HG02642 (cell line): ENCODE data around the gene JCAD.
"Not testable (repeated sequence)": the region's sequence is repeated elsewhere in the genome, so short reads cannot be mapped to it uniquely, and the experiment has no call there.

Source experiments
- ATAC-seq: cut with Tn5 transposase; IDR thresholded peaks from one replicate; pipeline ENCODE4 v1.9.1; 2021; ENCODE audit warnings: mild to moderate bottlenecking; ENCODE audit not compliant: unreplicated experiment, poor library complexity

The JCAD gene

DNA sequence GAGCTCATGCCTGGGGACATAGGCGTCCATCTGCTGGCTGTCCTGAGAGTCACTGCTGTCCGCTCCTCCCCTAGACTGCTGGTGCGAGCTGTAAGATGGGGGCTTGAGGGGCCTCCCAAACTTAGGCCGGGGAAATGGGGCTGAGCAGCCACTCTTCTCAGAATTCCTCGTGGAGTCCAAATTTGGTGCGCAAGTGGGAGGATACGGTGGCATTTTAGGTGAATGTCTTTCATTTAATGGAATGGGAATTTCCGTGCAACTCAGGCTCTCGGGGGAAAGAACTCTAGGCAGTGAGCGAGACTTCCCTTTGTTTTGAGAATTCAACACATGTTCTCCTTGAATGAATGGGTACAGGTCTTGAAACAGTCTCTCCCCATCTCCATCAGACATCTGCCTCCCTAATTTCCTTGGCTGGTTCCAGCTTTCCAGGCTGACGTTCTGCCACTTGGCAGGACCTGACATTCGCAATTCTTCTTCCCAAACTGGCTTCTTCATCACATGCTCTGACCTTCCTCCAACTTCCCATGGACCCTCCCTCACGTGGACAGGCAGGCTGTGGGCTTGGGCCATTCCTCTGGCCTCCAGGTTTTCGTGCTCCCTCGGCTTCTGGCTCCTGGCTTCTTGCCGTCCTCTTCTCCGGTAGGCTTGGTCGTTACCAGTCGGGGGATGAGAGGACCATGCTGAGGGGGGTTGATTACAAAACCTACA, 30.1 kb downstream of the JCAD start:
- no peak for ATAC-seq

DNA sequence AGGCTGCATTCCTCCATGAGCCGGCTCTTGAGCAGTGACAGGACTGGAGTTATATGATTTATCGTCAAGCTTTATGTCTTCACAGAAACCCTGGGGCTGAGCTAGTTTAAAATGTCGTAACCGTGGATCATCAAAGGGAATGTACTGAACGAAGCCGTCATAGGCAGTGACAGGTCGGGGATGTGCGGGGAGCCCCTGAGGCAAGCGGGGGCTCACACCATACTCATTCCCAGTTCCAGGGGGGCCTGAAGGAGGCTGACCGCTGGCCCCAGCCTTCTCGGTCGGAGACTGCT, 30.7 kb downstream of the JCAD start:
- ATAC-seq = no peak

DNA sequence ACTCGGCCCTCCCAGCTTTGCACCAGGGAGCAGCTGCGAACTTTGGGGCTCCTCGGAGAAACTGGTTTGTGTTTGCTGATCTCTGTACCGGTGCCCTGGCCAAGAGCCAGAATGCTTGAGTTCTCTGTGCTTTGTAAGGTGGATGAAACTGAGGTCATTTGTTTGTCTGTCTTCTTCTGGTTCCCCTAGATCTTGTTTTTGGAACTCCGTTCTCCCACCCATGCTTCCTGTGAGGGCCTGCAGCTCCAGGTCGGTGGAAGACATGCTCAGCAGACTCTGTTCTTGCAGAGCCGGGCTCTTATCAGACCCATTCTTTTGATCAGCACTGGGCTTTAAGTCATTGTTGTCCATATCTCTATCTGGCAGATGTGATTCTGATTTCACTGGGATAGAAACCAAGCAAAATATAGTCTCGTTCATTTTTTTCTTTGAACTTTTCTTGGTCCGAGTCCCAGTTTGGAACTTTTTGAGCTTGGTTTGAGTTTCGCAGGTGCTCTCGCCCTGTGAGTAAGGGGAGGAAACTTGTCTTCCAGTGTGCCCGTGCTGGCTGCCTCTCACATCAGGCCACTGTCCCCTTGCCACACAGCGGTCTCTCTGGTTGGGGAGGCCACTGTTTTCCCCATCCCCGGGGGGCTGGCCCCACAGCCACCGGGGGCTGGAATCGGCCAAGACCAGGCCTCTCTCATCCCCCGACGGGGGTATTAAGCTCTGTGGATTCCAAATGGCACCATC, 31.2 kb downstream of the JCAD start:
- no peak for ATAC-seq

DNA sequence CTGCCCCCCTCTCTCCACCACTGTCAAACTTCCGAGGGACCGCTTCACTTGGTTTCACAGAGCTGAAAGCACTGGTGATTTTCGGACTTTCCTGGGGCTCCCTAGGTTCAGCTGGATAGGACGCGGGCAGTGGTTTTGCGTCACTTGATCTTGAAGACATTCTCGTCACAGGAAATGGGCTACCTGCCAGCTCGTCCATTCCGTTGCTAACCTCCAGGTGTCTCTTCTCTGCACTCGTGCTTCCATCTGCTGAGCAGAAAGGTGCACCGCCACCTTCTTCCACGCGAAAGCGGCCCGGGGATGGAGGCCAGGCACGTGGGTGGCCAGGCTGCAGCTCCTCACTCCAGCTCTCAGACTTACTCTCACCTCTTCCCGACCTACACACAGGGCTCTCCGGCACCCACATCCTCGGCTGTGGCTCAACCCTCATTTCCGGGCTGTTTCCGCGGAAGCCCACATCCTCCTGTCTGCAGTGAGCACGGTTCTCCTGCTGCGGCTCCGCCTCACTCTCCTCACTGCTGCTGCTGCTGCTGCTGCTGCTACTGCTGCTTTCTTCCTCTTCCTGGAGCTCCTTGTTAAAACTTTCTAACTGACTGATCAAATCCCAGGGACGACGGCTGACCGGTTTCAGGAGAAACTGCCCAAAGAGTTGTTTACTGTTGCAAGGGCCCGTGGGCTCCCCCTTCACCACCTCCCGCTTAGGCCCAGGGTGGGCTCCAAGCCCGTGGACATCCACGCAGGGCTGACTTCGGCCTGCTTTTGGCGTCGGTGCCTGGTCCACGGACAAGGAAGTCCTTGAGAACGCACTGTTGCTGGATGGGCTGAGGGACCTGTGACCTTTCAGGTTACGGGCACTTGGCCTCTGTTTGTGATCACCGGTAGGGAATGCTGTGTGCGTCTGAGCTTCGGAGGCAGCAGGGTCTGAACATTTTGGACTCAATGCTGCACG, 32.1 kb downstream of the JCAD start:
- ATAC-seq = peak; percentile 91

DNA sequence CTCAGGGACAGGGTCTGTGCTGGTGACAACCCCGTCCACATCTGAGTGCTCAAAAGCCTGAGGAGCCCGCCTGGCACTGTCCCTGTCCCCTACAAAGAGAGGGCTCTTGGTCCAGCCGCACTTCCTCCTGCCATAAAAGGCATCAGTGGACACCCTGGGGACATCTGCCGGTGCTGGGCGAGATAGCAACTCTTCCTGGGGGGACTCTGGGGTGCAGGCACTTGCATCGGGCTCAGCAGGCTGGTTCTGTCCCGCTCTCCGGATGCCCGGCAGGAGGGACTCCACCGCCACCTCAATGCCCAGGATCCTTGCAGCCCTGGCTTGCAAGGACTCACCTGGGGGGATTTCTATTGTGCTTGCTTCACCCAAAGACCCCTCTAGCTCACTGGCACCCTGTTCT, 32.8 kb downstream of the JCAD start:
- ATAC-seq = no peak

DNA sequence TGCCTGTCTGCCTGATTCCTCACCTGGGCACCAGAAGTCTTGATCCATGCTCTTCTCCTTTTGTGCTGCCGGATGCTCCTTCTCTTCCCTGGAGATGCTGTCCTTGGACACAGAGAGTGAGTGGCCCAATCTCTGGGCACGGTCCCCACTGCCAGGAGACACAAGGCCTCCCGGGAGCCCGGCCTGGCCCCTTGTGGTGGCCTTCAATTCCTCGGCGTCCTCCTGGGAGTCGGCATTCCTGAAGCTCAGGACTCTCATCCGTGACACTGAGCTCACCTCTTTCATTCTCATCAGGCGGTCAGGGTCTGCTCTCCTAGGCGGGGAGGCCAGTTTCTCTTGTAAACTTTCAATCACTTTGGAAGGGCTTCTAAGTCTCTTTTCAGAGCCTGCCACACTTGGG, 33.3 kb downstream of the JCAD start:
- no peak for ATAC-seq

DNA sequence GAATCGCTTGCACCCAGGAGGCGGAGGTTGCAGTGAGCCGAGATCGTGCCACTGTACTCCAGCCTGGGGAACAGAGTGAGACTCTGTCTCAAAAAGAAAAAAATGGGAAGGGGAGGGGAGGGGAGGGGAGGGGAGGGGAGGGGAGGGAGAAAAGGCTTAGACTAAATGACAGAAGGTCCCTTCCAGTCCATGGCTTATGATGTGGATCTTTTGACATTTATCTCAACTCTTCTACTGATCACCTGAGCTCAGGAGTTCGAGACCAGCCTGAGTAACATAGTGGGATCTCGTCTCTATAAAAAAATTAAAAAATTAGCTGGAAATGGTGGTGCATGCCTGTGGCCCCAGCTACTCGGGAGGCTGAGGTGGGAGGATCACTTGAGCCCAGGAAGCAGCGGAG, 34.0 kb downstream of the JCAD start:
- ATAC-seq = not testable (repeated sequence)

DNA sequence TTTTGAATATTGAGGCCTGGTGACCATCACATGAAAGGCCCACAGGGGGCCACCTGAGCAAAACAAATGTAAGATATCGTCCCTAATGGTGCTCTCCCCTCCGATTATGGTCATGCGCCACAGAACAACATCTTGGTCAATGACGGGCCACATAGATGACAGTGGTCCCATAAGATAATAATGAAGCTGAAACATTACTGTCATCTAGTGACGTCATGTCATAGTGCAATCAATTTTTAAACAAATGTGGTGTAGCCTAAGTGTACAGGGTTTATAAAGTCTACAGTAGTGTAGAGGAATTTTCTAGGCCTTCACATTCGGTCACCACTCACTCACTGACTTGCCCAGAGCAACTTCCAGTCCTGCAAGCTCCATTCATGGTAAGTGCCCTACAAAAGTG, 36.8 kb downstream of the JCAD start:
- ATAC-seq = no peak

DNA sequence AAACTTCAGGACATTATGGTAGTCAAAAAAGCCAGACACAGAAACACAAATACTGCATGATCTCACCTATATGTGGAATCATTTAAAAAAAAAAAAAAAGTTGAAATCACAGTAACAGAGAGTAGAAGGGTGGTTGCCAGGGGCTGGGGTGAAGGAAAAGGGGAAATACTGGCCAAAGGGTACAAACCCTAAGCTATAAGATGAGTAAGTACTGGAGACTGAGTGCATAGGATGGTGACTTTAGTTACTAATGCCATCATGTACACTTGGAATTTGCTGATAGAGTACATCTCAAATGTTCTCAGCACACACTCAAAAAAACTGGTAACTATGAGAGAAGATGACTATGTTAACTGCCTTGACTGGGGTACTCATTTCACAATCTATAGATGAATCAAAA, 39.9 kb downstream of the JCAD start:
- ATAC-seq = no peak

DNA sequence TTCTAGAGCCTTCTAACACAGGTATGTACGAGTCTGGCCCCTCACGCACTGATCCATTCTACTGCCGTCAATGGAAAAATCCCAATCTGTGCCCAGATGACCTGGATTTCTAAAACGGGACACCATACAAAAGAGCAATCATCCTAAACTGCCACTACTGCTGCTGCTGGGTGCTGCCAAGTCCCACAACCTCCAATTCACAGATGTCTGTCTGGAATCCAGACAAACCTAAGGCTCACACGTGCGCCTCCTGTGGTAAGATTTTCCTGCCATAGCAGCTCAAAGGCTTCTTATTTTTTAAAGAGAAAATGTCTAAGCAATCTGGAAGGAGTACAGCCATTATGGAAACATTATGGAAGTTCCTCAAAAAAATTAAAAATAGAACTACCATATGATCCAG, 40.9 kb downstream of the JCAD start:
- no peak for ATAC-seq

DNA sequence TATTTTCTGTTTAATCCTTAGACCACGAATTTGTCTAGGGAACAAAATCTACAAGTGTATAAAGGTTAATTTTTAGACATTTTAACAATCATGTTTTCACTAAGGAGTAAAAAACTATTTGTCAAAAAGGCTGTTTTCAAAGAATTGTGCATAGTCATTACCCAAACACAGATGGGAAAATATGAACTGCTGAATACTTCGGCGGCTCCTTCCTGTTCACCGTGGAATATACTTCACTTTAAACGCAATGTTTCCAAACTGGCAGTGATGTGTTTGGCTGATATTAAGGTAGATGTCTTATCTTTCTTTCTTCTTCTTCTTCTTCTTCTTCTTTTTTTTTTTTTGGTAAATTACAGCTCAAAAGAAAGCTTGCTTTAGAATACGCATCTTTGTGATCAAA, 41.4 kb downstream of the JCAD start:
- no peak for ATAC-seq

DNA sequence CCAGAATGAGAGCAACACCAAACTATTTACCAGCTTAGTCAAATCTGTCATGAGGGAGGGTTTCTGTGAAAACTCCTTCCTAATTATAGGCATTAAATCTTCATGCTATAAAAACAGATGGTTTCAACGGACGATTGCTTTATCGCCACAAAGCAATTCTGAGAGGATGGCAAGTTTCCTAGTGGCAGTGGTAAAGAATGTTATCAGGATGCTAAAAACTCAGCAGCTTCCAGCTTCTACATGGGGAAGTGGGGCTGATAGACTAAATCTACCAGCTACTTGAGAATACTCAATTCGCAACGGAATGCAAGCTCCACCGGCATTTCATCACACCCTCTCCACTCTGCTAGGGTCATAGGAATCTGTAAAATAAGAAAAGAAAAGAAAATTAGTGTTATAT, 41.8 kb downstream of the JCAD start:
- no peak for ATAC-seq

DNA sequence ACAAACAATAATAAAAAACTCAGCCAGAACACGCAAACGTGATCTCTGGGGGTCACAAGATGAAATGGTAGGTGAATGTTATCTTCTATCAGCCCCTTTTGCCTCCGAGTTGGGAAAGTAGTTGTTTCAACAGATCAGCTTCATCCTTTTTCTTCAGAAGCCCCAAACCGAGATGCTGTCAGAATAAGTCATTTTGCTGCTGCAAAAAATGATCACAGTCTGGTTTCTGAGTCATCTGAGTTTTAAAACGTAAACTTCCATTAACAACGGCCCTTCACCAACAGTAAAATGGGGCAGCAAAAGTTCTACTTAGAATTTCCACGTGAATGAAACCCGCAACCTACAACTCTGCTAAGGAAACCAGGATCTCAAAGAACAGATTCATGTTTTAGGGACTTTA, 44.9 kb downstream of the JCAD start:
- ATAC-seq = no peak

DNA sequence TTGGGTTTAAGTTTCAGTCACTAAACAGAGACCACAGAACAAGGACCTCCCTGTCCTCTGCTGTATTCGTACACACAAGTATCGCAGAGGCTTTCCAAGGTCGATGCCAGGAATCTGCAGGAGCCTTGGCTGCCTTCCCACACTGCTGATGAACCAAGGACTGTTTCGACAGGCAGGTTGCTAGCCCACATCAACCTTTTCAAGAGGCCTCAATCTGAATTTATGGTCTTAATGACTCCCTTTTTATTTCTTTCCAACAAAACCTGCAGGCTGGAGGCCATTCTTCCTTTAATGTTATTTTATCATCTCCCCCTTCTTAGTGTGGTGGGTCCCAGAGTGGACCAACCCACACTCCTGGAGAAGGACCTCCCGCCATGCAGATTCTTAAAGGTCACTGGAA, 45.6 kb downstream of the JCAD start:
- ATAC-seq = no peak

DNA sequence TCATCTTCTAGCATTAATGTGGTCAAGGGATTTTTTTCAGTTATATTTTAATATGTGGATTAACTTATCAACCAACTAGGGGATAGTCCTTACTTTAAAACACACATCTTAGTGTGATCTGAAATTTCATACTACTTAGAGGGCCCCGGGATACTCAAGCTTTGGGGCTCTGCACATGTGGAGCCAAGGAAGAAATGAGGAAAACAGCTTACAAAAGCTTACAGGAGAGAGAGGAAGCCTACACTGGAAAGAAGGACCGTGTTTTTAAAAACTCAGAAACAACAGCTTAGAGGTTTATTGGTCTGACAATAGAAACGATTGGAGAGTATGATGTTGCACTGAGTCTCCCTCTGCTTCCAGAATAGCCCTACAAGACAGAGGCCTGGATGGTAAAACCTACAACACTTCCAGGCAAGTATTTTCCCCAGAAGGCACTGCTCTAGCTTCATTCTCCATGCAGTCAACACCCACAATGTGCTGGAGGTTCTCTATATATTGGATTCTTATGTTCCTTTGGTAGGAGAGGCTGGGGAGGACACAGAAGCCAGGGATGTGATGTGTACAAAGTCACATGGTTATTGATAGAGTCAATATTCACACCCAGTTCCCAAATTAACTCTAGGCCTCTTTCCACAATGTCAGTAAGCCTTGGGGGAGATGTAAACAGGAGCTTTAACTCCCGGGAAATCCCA, 47.3 kb downstream of the JCAD start:
- ATAC-seq = no peak

DNA sequence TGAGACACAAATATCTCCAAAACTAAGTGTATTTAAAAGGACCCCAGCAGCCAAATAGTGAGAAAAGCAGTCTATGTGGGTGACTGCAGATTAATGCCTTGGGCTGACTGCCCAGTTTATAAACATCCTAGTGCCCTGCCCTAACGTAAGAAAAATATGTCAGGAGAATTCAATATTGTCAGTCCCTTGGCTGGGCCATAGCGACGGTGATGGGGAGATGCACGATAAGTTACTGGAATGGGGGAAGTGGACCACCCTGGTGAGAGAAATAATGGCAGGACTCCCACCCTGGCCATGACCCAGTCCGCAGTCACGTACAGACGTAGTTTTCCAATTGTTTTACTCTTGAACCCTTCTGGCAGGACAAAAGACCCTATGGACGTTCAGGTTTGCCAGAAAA, 48.0 kb downstream of the JCAD start:
- no peak for ATAC-seq

DNA sequence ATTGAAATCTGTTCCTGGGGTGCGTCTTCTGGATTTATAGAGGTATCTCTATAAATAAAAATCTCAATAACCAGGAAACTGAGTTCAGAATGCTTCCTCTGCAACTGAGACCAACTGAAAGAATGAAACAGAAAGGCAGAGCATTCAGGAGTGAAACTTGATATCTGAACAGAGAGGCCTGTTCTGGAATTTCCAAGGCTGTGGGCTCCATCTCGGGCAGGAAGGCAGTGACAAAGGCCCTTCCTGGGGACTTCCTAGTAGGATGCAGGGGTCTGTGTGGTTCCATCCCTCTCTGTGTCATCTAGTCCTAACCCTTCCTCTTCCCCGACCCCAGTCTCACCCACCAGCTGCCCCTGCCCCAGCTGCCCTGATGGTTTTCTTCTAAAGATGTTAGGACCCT, 52.0 kb downstream of the JCAD start:
- no peak for ATAC-seq

DNA sequence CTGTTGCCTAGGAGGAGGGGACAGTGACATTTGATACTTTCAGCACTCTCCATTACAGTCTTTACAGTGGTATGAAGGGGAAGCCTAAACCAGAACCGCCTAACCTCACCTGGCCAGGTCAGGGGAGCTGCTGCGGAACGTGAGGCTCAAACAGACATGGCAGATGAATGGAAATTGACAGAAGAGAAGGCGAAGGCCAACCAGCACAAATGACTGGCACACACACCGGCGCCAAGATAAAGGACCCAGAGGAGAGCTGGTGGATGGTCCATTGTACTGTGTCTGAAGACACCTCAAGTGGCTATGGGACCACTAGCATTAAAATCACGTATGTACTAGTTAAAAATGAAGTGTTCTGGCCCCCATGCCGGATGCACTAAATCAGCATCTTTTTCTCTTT, 53.0 kb downstream of the JCAD start:
- no peak for ATAC-seq

DNA sequence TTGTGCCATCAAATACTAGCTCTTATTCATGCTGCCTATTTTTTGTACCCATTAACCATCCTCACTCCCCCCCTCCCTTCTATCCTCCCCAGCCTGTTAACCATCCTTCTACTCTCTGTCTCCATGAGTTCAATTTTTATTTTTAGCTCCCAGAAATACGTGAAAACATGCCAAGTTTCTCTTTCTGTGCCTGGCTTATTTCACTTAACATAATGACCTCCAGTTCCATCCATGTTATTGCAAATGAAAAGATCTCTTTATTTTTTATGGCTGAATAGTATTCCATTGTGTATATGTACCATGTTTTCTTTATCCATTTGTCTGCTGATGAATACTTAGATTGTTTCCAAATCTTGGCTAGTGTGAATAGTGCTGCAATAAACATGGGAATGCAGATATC, 54.3 kb downstream of the JCAD start:
- not testable (repeated sequence) for ATAC-seq

DNA sequence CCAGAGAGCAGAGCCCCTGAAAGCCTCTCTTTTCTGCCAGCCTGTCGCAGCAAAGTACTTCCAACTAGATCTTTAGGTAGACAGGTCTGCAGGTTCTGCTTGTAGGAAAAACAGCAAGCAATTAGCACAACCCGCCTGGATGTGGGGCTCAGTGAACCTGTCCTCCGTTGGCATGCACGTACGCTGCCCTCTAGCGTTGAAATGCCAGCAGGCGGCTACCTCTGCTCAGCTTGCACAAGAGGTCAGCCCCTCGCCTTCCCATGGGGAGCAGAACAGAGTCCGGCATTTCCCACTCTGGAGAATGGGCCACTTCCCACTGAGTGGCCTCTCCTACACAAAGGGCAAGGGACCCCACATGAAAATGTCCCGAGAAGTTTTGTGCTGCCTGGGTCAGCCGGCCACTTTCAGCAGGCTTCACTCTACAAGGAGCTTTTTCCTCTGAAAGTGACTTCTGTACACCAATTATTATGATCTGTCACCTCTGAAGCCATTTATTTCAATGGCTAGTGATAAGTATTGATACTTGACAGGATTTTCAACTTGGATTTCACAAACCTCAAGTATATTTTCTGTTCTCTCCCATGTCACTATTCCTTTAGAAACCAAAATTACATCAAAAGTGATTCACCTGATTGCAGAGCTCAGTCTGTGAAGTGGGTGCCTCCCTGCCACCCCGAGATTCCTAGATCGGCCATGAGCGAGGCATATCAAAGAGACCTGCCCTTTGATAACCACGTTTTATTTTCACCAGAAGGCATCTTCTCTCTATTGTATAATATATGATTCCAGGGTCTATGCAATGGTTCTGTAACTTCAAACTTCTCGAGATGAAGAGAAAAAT, 56.7 kb downstream of the JCAD start:
- ATAC-seq = peak; percentile 67
